ENCODE data around the gene ASTN2. TPM values are rescaled to one million over a fixed set of nuclear protein-coding genes. Genes with fewer than 3 reads are reported as not detected.

ASTN2 gene
- total and polyA plus RNA-seq, 10 of the 15 experiments (the other 5 are each of a cell fraction or from before 2014, with no cell fraction given), result 1.4 to 15.7 (median 7.0) TPM

DNA sequence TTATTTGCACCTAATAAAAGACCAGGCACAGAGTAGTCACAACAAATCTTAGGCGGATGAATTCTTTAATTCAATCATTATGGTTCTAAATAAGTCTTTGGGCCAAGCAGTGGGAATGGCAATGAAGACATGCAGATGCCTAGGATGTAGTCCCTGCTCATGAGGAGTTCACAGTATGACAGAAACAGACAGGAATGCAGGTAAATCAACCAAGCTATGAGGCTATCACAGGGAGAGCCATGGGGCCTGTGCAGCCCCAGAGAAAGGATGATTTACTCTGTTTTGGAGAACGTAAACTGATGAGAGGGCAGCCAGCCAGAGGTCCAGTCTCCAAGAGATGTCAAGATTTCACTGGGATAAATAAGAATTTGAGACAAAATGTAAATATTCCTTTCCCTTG lies 598.4 kb downstream of the ASTN2 start:
- H3K36me3 ChIP-seq (ENCODE audit: control insufficient read depth in 2 of 2, insufficient read depth in 2 of 2, low read length in 1 of 2), result no peaks in the 10 kb centered on the region
- intact Hi-C loops (cut with micrococcal nuclease; ENCODE audit: unreplicated experiment), result no loop called here
- H3K4me2 ChIP-seq (ENCODE audit: control insufficient read depth, insufficient read depth), result no peak overlapping the region
- WGBS (ENCODE audit: insufficient coverage, insufficient replicate concordance, low lambda C conversion rate, missing lambda C conversion rate), result 24% methylated on average over 2 of the region's 2 CpGs
- H3K27me3 ChIP-seq (replicated peaks in 1 of 2; ENCODE audit: control insufficient read depth in 2 of 2, insufficient read depth in 2 of 2, low read length in 1 of 2), result no peaks in the 10 kb centered on the region
- H3K4me1 ChIP-seq (ENCODE audit: control insufficient read depth, insufficient read depth, low read length), result no peaks in the 10 kb centered on the region
- in situ Hi-C loops (cut with MboI), result no loop called here
- SMC1A ChIA-PET (ENCODE audit: uncharacterized antibody, unreplicated experiment), result no interaction called here
- DNase-seq (ENCODE audit: low read depth, low spot score), result no peak
- RAD21 ChIA-PET (ENCODE audit: unreplicated experiment), result no interaction called here
- H3K4me3 ChIP-seq, result no peak overlapping the region
- CTCF ChIA-PET, result no interaction called here
- TF ChIP-seq MEF2A (IDR thresholded peaks at IDR 0.05; ENCODE audit: insufficient read depth, low read depth, low read length), result no peak
- no peak for TF ChIP-seq EP300 (IDR thresholded peaks at IDR 0.05; ENCODE audit: borderline replicate concordance in 1 of 2, control insufficient read depth in 1 of 2, low read depth in 2 of 2, low read length in 2 of 2)
- TF ChIP-seq FOS (IDR thresholded peaks at IDR 0.05; ENCODE audit: borderline replicate concordance, extremely low read depth, insufficient read length), result no peak
- no peak for TF ChIP-seq NFXL1 (IDR thresholded peaks at IDR 0.05; ENCODE audit: borderline replicate concordance)
- TF ChIP-seq, protein P1, sequence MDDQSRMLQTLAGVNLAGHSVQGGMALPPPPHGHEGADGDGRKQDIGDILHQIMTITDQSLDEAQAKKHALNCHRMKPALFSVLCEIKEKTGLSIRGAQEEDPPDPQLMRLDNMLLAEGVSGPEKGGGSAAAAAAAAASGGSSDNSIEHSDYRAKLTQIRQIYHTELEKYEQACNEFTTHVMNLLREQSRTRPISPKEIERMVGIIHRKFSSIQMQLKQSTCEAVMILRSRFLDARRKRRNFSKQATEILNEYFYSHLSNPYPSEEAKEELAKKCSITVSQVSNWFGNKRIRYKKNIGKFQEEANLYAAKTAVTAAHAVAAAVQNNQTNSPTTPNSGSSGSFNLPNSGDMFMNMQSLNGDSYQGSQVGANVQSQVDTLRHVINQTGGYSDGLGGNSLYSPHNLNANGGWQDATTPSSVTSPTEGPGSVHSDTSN (IDR thresholded peaks at IDR 0.05; ENCODE audit: insufficient replicate concordance, low read depth, low read length), result no peak
- POLR2A ChIA-PET, result no interaction called here
- no peaks in the 10 kb centered on the region for H4K20me1 ChIP-seq (ENCODE audit: control insufficient read depth, insufficient read depth)
- H2AFZ ChIP-seq (ENCODE audit: control insufficient read depth, low read depth, low read length), result no peak overlapping the region
- H3K9me3 ChIP-seq (replicated peaks; ENCODE audit: control insufficient read depth, insufficient read depth, low read length), result no peaks in the 10 kb centered on the region
- H3K27ac ChIP-seq (ENCODE audit: control insufficient read depth, insufficient read depth), result no peak overlapping the region
- BruUV-seq (replicated peaks), result no TSS peak
- FAIRE-seq, result no peak
- no peak overlapping the region for H3K9ac ChIP-seq (ENCODE audit: control insufficient read depth, insufficient read depth, low read length)
- no peaks in the 10 kb centered on the region for H3K79me2 ChIP-seq (ENCODE audit: control insufficient read depth, insufficient read depth, low read length)
- ATAC-seq, result no peak

DNA sequence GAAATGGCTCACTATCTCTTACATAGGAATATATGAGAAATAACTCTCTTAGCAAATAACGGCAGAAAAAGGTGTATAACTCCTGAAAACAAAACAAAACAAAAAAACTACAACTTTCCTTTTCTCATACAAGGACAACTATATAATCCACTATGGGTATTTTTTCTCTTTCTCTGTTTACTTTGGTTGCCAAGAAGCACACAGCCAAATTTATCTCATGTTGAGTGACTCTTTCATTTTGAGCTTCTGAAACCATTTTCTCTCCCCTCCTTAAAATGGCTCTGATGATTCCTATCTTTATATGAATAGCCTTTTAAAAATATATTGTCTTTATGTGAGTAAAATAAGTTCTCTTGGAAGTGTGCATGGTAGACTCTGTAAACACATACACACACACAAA lies 599.0 kb downstream of the ASTN2 start:
- Histone ChIP-seq H3K79me2 (ENCODE audit: control insufficient read depth, insufficient read depth, low read length) (no peaks in the 10 kb centered on the region), H3K4me2 (ENCODE audit: control insufficient read depth, insufficient read depth) (no peak overlapping the region), H2AFZ (ENCODE audit: control insufficient read depth, low read depth, low read length) (no peak overlapping the region), H3K9ac (ENCODE audit: control insufficient read depth, insufficient read depth, low read length) (no peak overlapping the region), H4K20me1 (ENCODE audit: control insufficient read depth, insufficient read depth) (no peaks in the 10 kb centered on the region), H3K27ac (ENCODE audit: control insufficient read depth, insufficient read depth) (no peak overlapping the region), H3K36me3 (ENCODE audit: control insufficient read depth in 2 of 2, insufficient read depth in 2 of 2, low read length in 1 of 2) (no peaks in the 10 kb centered on the region), H3K4me3 (no peak overlapping the region), H3K27me3 (replicated peaks in 1 of 2; ENCODE audit: control insufficient read depth in 2 of 2, insufficient read depth in 2 of 2, low read length in 1 of 2) (no peaks in the 10 kb centered on the region), H3K9me3 (replicated peaks; ENCODE audit: control insufficient read depth, insufficient read depth, low read length) (no peaks in the 10 kb centered on the region), H3K4me1 (ENCODE audit: control insufficient read depth, insufficient read depth, low read length) (no peaks in the 10 kb centered on the region)
- CTCF ChIA-PET, result no interaction called here
- BruUV-seq (replicated peaks), result no TSS peak
- in situ Hi-C loops (cut with MboI) (no loop called here), intact Hi-C loops (cut with micrococcal nuclease; ENCODE audit: unreplicated experiment) (no loop called here)
- no peak for FAIRE-seq
- RAD21 ChIA-PET (ENCODE audit: unreplicated experiment), result no interaction called here
- 0% methylated on average over 1 of the region's 1 CpG for WGBS (ENCODE audit: insufficient coverage, insufficient replicate concordance, low lambda C conversion rate, missing lambda C conversion rate)
- SMC1A ChIA-PET (ENCODE audit: uncharacterized antibody, unreplicated experiment), result no interaction called here
- DNase-seq (ENCODE audit: low read depth, low spot score), result no peak
- POLR2A ChIA-PET, result no interaction called here
- ATAC-seq, result peak; percentile 62
- TF ChIP-seq ZNF274 (IDR thresholded peaks at IDR 0.05; ENCODE audit: insufficient read depth, insufficient read length) (no peak), NRF1 (conservative IDR thresholded peaks at IDR 0.05; ENCODE audit: low read depth, low read length) (no peak), RELA (IDR thresholded peaks at IDR 0.05; ENCODE audit: borderline replicate concordance, partially characterized antibody) (no peak), YY1 (IDR thresholded peaks at IDR 0.05; ENCODE audit: low read depth, low read length) (peak; percentile 24; the same call in 1 of the 2 replicates), MEF2B (IDR thresholded peaks at IDR 0.05; ENCODE audit: partially characterized antibody, poor library complexity, severe bottlenecking) (no peak)
- TF ChIP-seq, protein P2, sequence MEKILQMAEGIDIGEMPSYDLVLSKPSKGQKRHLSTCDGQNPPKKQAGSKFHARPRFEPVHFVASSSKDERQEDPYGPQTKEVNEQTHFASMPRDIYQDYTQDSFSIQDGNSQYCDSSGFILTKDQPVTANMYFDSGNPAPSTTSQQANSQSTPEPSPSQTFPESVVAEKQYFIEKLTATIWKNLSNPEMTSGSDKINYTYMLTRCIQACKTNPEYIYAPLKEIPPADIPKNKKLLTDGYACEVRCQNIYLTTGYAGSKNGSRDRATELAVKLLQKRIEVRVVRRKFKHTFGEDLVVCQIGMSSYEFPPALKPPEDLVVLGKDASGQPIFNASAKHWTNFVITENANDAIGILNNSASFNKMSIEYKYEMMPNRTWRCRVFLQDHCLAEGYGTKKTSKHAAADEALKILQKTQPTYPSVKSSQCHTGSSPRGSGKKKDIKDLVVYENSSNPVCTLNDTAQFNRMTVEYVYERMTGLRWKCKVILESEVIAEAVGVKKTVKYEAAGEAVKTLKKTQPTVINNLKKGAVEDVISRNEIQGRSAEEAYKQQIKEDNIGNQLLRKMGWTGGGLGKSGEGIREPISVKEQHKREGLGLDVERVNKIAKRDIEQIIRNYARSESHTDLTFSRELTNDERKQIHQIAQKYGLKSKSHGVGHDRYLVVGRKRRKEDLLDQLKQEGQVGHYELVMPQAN (conservative IDR thresholded peaks at IDR 0.05), result no peak
- TF ChIP-seq, protein P3, sequence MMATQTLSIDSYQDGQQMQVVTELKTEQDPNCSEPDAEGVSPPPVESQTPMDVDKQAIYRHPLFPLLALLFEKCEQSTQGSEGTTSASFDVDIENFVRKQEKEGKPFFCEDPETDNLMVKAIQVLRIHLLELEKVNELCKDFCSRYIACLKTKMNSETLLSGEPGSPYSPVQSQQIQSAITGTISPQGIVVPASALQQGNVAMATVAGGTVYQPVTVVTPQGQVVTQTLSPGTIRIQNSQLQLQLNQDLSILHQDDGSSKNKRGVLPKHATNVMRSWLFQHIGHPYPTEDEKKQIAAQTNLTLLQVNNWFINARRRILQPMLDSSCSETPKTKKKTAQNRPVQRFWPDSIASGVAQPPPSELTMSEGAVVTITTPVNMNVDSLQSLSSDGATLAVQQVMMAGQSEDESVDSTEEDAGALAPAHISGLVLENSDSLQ (IDR thresholded peaks at IDR 0.05), result 0 out of 2 replicates have a peak, but pooled peaks have one; percentile 16
